ENCODE measurements around the gene AZIN2. TPM values are rescaled to one million over a fixed set of nuclear protein-coding genes. Genes with fewer than 3 reads are reported as not detected.
"Not testable (repeated sequence)": the region's sequence is repeated elsewhere in the genome, so short reads cannot be mapped to it uniquely, and the experiment has no call there.

The AZIN2 gene
- total and polyA plus RNA-seq, 2 experiments from 2014 or later = 2.8 to 4.4 TPM

- no peaks in the 10 kb centered on the region for H3K9me2 ChIP-seq (ENCODE audit: insufficient read depth)
- 0 out of 2 replicates have a peak overlapping the region, but pooled peaks have one; percentile 28 for H3K4me3 ChIP-seq
- H3K9me3 ChIP-seq (ENCODE audit: low read depth) = no peaks in the 10 kb centered on the region
- H3K79me2 ChIP-seq (ENCODE audit: insufficient read depth) = no peaks in the 10 kb centered on the region
- TF ChIP-seq EZH2 (IDR thresholded peaks at IDR 0.05; ENCODE audit: insufficient read depth, poor library complexity, severe bottlenecking) (no peak), EZH2phosphoT487 (IDR thresholded peaks at IDR 0.05; ENCODE audit: insufficient read depth, low read depth) (no peak)
- H3K27me3 ChIP-seq (replicated peaks; ENCODE audit: insufficient read depth) = no peaks in the 10 kb centered on the region
- peak overlapping the region; percentile 66 for H3K9ac ChIP-seq
- 14 to 15% methylated on average over 13 of the region's 13 CpGs for WGBS, 2 experiments (ENCODE audit: low coverage in 1 of 2, low lambda C conversion rate in 2 of 2, missing lambda C conversion rate in 2 of 2)
- in situ Hi-C loops (cut with MboI) = no loop called here
- peaks cover 34% of the 10 kb centered on the region for H3K4me1 ChIP-seq (ENCODE audit: insufficient read depth)
- H3K27ac ChIP-seq = peak overlapping the region; percentile 94
- H3F3A ChIP-seq (ENCODE audit: insufficient read depth) = peaks cover 27% of the 10 kb centered on the region
- H2AFZ ChIP-seq = peak overlapping the region; percentile 55
- H3K36me3 ChIP-seq (ENCODE audit: low read depth) = no peaks in the 10 kb centered on the region
- no peaks in the 10 kb centered on the region for H4K20me1 ChIP-seq (ENCODE audit: insufficient read depth)
- H3K4me2 ChIP-seq (ENCODE audit: unreplicated experiment) = peak overlapping the region; percentile 75
- DNase-seq = peak; percentile 100
Measured at GRCh38 chr1:33099290-33100118, 18.6 kb downstream of the AZIN2 start.

GRCh38 chr1:33100119-33100415 is 19.1 kb downstream of the AZIN2 start:
- 88 to 89% methylated on average over 4 of the region's 4 CpGs for WGBS, 2 experiments (ENCODE audit: low coverage in 1 of 2, low lambda C conversion rate in 2 of 2, missing lambda C conversion rate in 2 of 2)
- Histone ChIP-seq H3K4me1 (ENCODE audit: insufficient read depth) (peaks cover 33% of the 10 kb centered on the region), H3K9ac (peak overlapping the region; percentile 60)

GRCh38 chr1:33110477-33110876 is 29.5 kb downstream of the AZIN2 start:
- no peak for DNase-seq
- H3K4me2 ChIP-seq (ENCODE audit: unreplicated experiment) = no peak overlapping the region
- no peaks in the 10 kb centered on the region for H3K9me3 ChIP-seq (ENCODE audit: low read depth)
- no peaks in the 10 kb centered on the region for H3K27me3 ChIP-seq (replicated peaks; ENCODE audit: insufficient read depth)
- H3K4me3 ChIP-seq = no peak overlapping the region
- no peaks in the 10 kb centered on the region for H4K20me1 ChIP-seq (ENCODE audit: insufficient read depth)
- no peaks in the 10 kb centered on the region for H3F3A ChIP-seq (ENCODE audit: insufficient read depth)
- H3K79me2 ChIP-seq (ENCODE audit: insufficient read depth) = no peaks in the 10 kb centered on the region
- H3K9ac ChIP-seq = no peak overlapping the region
- in situ Hi-C loops (cut with MboI) = no loop called here
- H2AFZ ChIP-seq = no peak overlapping the region
- no peaks in the 10 kb centered on the region for H3K9me2 ChIP-seq (ENCODE audit: insufficient read depth)
- no peak overlapping the region for H3K27ac ChIP-seq
- no peaks in the 10 kb centered on the region for H3K4me1 ChIP-seq (ENCODE audit: insufficient read depth)
- peaks cover 4% of the 10 kb centered on the region; the same call in 1 of the 2 replicates for H3K36me3 ChIP-seq (ENCODE audit: low read depth)
- no peak for TF ChIP-seq EZH2phosphoT487 (IDR thresholded peaks at IDR 0.05; ENCODE audit: insufficient read depth, low read depth)
- no peak for TF ChIP-seq EZH2 (IDR thresholded peaks at IDR 0.05; ENCODE audit: insufficient read depth, poor library complexity, severe bottlenecking)

More at GRCh38 chr1:33100119-33100415, 19.1 kb downstream of the AZIN2 start:
- H3K9me3 ChIP-seq (ENCODE audit: low read depth); H3K9me2 ChIP-seq (ENCODE audit: insufficient read depth); in situ Hi-C loops (cut with MboI); H3K27me3 ChIP-seq (replicated peaks; ENCODE audit: insufficient read depth); H3K36me3 ChIP-seq (ENCODE audit: low read depth); H3K79me2 ChIP-seq (ENCODE audit: insufficient read depth); DNase-seq; H4K20me1 ChIP-seq (ENCODE audit: insufficient read depth): not testable (repeated sequence)
- 0 out of 2 replicates have a peak overlapping the region, but pooled peaks have one; percentile 28 for H3K4me3 ChIP-seq
- H3K27ac ChIP-seq = peak overlapping the region; percentile 94
- H2AFZ ChIP-seq = peak overlapping the region; percentile 55
- H3F3A ChIP-seq (ENCODE audit: insufficient read depth) = peaks cover 27% of the 10 kb centered on the region
- H3K4me2 ChIP-seq (ENCODE audit: unreplicated experiment) = peak overlapping the region; percentile 64

- H3K79me2 ChIP-seq (ENCODE audit: insufficient read depth) = no peaks in the 10 kb centered on the region
- H3K9ac ChIP-seq = no peak overlapping the region
- peak; percentile 48 for DNase-seq
- H3K27me3 ChIP-seq (replicated peaks; ENCODE audit: insufficient read depth) = no peaks in the 10 kb centered on the region
- TF ChIP-seq EZH2phosphoT487 (IDR thresholded peaks at IDR 0.05; ENCODE audit: insufficient read depth, low read depth) (no peak), EZH2 (IDR thresholded peaks at IDR 0.05; ENCODE audit: insufficient read depth, poor library complexity, severe bottlenecking) (no peak)
- no peaks in the 10 kb centered on the region for H3F3A ChIP-seq (ENCODE audit: insufficient read depth)
- no peak overlapping the region for H2AFZ ChIP-seq
- peaks cover 4% of the 10 kb centered on the region; the same call in 1 of the 2 replicates for H3K36me3 ChIP-seq (ENCODE audit: low read depth)
- in situ Hi-C loops (cut with MboI) = no loop called here
- no peaks in the 10 kb centered on the region for H4K20me1 ChIP-seq (ENCODE audit: insufficient read depth)
- H3K4me1 ChIP-seq (ENCODE audit: insufficient read depth) = no peaks in the 10 kb centered on the region
- H3K27ac ChIP-seq = no peak overlapping the region
- no peak overlapping the region for H3K4me2 ChIP-seq (ENCODE audit: unreplicated experiment)
- no peaks in the 10 kb centered on the region for H3K9me2 ChIP-seq (ENCODE audit: insufficient read depth)
- H3K9me3 ChIP-seq (ENCODE audit: low read depth) = no peaks in the 10 kb centered on the region
- no peak overlapping the region for H3K4me3 ChIP-seq
- 51 to 62% methylated on average over 3 of the region's 3 CpGs for WGBS, 2 experiments (ENCODE audit: low coverage in 1 of 2, low lambda C conversion rate in 2 of 2, missing lambda C conversion rate in 2 of 2)
Measured at GRCh38 chr1:33111965-33112364, 31.0 kb downstream of the AZIN2 start.
